IPS-15b (cell line): ENCODE measurements around the gene HSPA4.
"Not testable (repeated sequence)": the region's sequence is repeated elsewhere in the genome, so short reads cannot be mapped to it uniquely, and the experiment has no call there.

ENCODE experiments used
- H3K27me3 ChIP-seq: one replicate; pipeline ENCODE4 v1.6.1; 2013; ENCODE audit warnings: low read length; ENCODE audit not compliant: control insufficient read depth, insufficient read depth
- H3K36me3 ChIP-seq: one replicate; pipeline ENCODE4 v1.6.1; 2013; ENCODE audit warnings: low read length; ENCODE audit not compliant: control insufficient read depth, insufficient read depth
- H3K4me1 ChIP-seq: one replicate; pipeline ENCODE4 v1.6.1; 2013; ENCODE audit warnings: mild to moderate bottlenecking, low read length; ENCODE audit not compliant: control insufficient read depth, insufficient read depth
- H3K4me3 ChIP-seq: one replicate; pipeline ENCODE4 v1.5.1; 2013; ENCODE audit warnings: low read depth, low read length
- H3K9ac ChIP-seq: one replicate; pipeline ENCODE4 v1.6.1; 2013; ENCODE audit warnings: low read depth, mild to moderate bottlenecking, low read length
- H3K9me3 ChIP-seq: one replicate; pipeline ENCODE4 v1.6.1; 2013; ENCODE audit warnings: mild to moderate bottlenecking, low read length; ENCODE audit not compliant: control insufficient read depth, insufficient read depth

The HSPA4 gene

GRCh38 chr5:133079048-133079447 is 27.2 kb downstream of the HSPA4 start:
- Histone ChIP-seq H3K27me3 (no peaks in the 10 kb centered on the region), H3K4me3 (no peak overlapping the region), H3K9me3 (no peaks in the 10 kb centered on the region), H3K36me3 (peaks cover 18% of the 10 kb centered on the region), H3K4me1 (no peaks in the 10 kb centered on the region), H3K9ac (no peak overlapping the region)

DNA sequence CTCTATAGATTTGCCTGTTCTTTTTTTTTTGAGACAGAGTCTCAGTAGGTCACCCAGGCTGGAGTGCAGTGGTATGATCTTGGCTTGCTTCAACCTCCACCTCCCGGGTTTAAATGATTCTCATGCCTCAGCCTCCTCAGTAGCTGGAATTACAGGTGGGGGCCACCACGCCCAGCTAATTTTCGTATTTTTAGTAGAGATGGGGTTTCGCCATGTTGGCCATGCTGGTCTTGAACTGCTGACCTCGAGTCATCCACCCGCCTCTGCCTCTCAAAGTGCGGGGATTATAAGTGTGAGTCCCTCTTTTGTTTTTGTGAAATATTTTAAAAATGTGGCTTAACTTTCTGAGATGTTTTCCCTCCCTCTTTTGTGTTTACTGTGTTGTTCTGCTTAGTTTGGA is 29.2 kb downstream of the HSPA4 start:
- no peaks in the 10 kb centered on the region for H3K27me3 ChIP-seq
- H3K4me1 ChIP-seq, result no peaks in the 10 kb centered on the region
- H3K9ac ChIP-seq, result no peak overlapping the region
- peaks cover 21% of the 10 kb centered on the region for H3K36me3 ChIP-seq
- no peaks in the 10 kb centered on the region for H3K9me3 ChIP-seq
- no peak overlapping the region for H3K4me3 ChIP-seq

DNA sequence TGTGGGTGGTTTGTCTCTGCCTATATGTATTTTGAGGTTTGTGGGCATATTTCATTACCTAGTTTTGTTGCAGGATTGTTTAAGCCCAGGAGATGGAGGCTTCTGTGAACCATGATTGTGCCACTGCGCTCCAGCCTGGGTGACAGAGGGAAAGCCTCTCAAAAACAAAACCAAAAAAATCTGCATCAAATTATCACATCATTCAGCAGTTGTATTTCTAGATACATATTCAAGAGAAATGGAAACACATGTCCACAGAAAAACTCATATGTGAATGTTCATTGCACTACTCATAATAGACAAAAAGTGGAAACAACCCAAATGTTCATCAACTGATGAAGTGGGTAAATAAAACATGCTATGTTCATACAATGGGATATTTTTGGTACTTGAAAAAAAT is 29.9 kb downstream of the HSPA4 start:
- Histone ChIP-seq H3K9me3 (no peaks in the 10 kb centered on the region), H3K4me1 (no peaks in the 10 kb centered on the region), H3K27me3 (no peaks in the 10 kb centered on the region), H3K36me3 (peaks cover 20% of the 10 kb centered on the region), H3K9ac (no peak overlapping the region), H3K4me3 (no peak overlapping the region)

DNA sequence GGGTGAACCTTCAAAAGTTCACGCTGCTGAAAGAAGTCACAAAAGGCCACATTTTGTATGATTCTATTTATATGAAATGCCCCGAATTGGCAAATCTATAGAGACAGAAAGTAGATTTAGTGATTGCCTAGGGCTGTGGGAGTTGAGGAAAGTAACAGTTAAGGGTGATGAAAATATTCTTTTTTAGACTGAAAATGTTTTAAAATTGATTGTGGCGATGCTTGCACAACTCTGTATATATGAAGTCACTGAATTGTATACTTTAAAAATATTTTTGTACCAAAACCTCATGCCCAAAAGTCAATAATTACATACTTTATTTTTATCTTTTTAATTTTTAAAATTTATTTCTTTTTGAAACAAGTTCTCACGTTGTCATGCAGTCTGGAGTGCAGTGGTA is 30.3 kb downstream of the HSPA4 start:
- Histone ChIP-seq H3K9ac (no peak overlapping the region), H3K9me3 (no peaks in the 10 kb centered on the region), H3K36me3 (peaks cover 20% of the 10 kb centered on the region), H3K27me3 (no peaks in the 10 kb centered on the region), H3K4me3 (no peak overlapping the region), H3K4me1 (no peaks in the 10 kb centered on the region)

GRCh38 chr5:133083901-133084300 is 32.1 kb downstream of the HSPA4 start:
- Histone ChIP-seq H3K36me3 (peaks cover 18% of the 10 kb centered on the region), H3K27me3 (no peaks in the 10 kb centered on the region), H3K9ac (no peak overlapping the region), H3K4me1 (no peaks in the 10 kb centered on the region), H3K9me3 (no peaks in the 10 kb centered on the region), H3K4me3 (no peak overlapping the region)

GRCh38 chr5:133085171-133085570 is 33.4 kb downstream of the HSPA4 start:
- peaks cover 18% of the 10 kb centered on the region for H3K36me3 ChIP-seq
- not testable (repeated sequence) for H3K9ac ChIP-seq

DNA sequence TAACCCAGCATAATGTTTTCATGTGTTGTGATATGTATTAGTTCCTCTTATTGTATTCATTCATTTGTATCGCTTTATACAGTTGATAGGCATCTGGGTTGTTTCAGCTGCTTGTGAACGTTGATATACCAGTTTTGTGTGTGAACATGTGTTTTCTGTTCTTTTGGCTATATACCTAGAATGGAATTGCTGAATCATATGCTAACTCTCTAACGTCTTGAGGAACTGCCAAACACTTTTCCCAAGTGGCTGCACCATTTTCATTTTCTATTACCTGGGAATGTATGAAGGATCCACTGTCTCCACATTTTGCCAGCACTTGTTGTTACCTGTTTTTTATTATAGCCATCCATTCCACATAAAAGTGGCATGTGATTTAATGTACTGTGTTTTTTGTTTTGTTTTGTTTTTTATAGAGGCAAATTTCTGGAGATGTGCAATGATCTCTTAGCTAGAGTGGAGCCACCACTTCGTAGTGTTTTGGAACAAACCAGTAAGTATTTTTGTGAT is 34.6 kb downstream of the HSPA4 start:
- Histone ChIP-seq H3K4me1 (no peaks in the 10 kb centered on the region), H3K36me3 (peaks cover 23% of the 10 kb centered on the region), H3K4me3 (no peak overlapping the region), H3K9ac (no peak overlapping the region), H3K27me3 (no peaks in the 10 kb centered on the region), H3K9me3 (no peaks in the 10 kb centered on the region)

More at GRCh38 chr5:133085171-133085570, 33.4 kb downstream of the HSPA4 start:
- not testable (repeated sequence) for H3K27me3 ChIP-seq, H3K4me3 ChIP-seq, H3K9me3 ChIP-seq, H3K4me1 ChIP-seq

- peaks cover 31% of the 10 kb centered on the region for H3K36me3 ChIP-seq
Observed at GRCh38 chr5:133088064-133088463, 36.3 kb downstream of the HSPA4 start.

DNA sequence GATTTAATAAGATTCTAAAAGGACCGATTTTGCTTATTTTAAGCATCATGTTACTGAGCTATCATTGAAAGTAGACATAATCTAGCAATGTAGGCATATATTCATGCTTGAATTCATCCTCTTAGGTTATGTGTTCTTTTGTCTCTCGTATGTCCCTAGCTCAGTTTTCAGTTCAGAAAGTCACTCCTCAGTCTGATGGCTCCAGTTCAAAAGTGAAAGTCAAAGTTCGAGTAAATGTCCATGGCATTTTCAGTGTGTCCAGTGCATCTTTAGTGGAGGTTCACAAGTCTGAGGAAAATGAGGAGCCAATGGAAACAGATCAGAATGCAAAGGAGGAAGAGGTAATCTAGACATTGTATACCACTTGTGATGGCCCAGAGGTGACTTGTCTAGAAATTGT is 39.2 kb downstream of the HSPA4 start:
- H3K4me3 ChIP-seq, result no peak overlapping the region
- peaks cover 31% of the 10 kb centered on the region for H3K36me3 ChIP-seq

More at GRCh38 chr5:133088064-133088463, 36.3 kb downstream of the HSPA4 start:
- H3K27me3 ChIP-seq, result no peaks in the 10 kb centered on the region
- no peak overlapping the region for H3K9ac ChIP-seq
- no peak overlapping the region for H3K4me3 ChIP-seq
- no peaks in the 10 kb centered on the region for H3K4me1 ChIP-seq
- H3K9me3 ChIP-seq, result no peaks in the 10 kb centered on the region

GRCh38 chr5:133106343-133106742 is 54.5 kb downstream of the HSPA4 start:
- Histone ChIP-seq H3K36me3 (peaks cover 15% of the 10 kb centered on the region), H3K9ac (no peak overlapping the region), H3K4me1 (no peaks in the 10 kb centered on the region), H3K9me3 (no peaks in the 10 kb centered on the region), H3K4me3 (no peak overlapping the region), H3K27me3 (peaks cover under 1% of the 10 kb centered on the region)

More for the DNA sequence above, 39.2 kb downstream of the HSPA4 start:
- no peak overlapping the region for H3K9ac ChIP-seq
- no peaks in the 10 kb centered on the region for H3K4me1 ChIP-seq
- no peaks in the 10 kb centered on the region for H3K27me3 ChIP-seq
- H3K9me3 ChIP-seq, result no peaks in the 10 kb centered on the region

- peaks cover 15% of the 10 kb centered on the region for H3K36me3 ChIP-seq
- H3K27me3 ChIP-seq, result peaks cover 5% of the 10 kb centered on the region
- no peak overlapping the region for H3K9ac ChIP-seq
- H3K4me3 ChIP-seq, result no peak overlapping the region
- H3K4me1 ChIP-seq, result no peaks in the 10 kb centered on the region
- H3K9me3 ChIP-seq, result no peaks in the 10 kb centered on the region
Observed at GRCh38 chr5:133106761-133107572, 55.2 kb downstream of the HSPA4 start.

GRCh38 chr5:133108481-133108921 is 56.7 kb downstream of the HSPA4 start:
- peaks cover 9% of the 10 kb centered on the region for H3K36me3 ChIP-seq
- H3K4me3 ChIP-seq, result no peak overlapping the region
- H3K4me1 ChIP-seq, result no peaks in the 10 kb centered on the region
- H3K9ac ChIP-seq, result no peak overlapping the region
- peaks cover 9% of the 10 kb centered on the region for H3K27me3 ChIP-seq
- no peaks in the 10 kb centered on the region for H3K9me3 ChIP-seq
